IPS-NIHi11 (cell line): ENCODE results near the gene DPY30.
A peak's percentile ranks its signal among the peaks of the same experiment; 100 is the strongest.
"Not testable (repeated sequence)": the region's sequence is repeated elsewhere in the genome, so short reads cannot be mapped to it uniquely, and the experiment has no call there.

Experiments
- DNase-seq: peaks from one replicate; pipeline ENCODE4 v3.0.0; 2012; ENCODE audit warnings: mixed read lengths, low spot score

Gene DPY30

DNA sequence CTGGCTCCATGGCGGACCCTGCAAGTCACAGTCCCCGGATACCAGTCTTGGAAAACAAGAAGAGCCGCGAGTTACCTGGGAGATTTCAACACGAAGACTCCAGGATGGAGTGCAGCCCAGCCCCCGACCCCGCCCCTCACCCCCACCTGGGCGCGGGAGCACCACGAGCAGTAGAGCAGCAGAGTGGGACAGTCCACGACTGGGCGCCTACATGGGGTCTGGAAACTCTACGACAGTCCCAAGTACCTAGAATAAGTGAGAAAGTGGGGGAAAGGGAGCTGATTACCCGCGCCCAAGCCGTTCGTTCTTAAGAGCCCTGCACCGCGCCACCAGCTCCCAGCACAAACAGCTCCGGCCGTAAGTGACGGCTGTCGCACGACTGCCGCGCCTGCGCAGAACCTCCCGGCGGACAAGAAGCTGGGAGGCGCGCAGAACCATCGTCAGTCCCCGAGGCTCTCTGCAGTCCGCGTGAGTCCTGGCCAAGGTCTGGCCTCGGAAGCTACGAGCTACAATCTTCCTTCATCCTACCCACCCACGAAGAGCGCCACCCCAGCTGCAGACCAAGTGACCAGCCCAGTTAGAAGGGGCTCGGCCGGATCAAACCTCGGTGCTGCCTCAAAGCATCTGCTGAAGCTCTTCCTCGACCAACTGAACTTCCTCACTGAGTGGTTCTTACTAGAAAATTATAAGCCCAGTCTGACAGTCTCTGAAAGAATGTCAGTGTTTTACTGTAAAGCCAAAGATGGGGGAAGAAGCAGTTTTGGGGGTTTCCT, at the start of gene DPY30:
Gene DPY30, minus strand, starts transcription at position 359 of the 773 bp plus-strand sequence. Its CDS starts 349 bp downstream, at position 10.
- peak; percentile 92 for DNase-seq

DNA sequence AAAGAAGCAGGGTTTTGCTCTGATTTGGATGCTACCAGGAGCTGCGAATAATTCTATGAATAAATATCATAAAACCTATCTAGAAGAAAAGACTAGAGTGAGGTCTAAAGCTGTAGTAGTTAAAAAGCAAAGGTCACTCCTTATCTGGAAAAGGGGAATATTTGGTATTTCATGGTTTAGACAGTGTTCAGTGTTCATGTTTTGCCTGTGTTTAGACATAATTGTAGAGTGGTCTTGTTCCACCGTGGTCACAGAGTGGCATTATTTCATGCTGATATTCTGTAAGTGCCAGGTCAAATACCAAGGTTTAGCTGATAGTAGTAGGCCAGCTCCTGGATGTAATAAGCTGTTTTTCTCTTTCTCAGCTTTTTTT, 34.5 kb upstream of the DPY30 start:
- DNase-seq, result no peak

DNA sequence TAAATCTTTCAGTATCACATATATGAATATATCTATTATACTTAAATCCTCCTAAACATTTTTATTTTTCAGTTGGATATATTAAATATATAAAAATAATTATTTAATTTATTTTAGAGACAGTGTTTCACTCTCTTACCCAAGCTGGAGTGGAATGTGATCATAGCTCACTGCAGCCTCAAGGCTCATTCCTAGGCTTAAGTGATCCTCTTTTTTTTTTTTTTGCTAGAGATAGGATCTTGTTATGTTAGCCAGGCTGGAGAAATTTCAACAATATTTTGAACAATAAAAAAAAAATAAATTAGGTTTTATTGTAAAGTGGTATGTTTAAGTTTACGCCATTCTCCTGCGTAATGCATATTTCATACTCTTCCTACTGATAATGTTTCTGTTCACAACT, 27.9 kb upstream of the DPY30 start:
- DNase-seq, result no peak

DNA sequence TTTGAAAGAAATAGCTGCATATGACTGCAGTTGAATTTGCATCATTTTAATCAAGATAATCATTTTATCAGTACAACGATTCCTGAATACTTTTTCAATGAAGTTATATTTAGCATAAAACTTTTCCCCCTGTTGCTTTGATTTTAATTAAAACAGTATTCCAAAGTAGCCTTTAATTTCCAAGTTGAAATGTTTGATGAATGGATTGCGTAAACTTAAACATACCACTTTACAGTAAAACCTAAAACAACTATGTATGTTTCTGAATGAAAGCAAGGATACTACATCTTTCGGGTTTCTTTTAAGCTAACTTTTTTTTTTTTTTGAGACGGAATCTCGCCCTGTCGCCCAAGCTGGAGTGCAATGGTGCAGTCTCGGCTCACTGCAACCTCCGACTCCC, 25.1 kb upstream of the DPY30 start:
- no peak for DNase-seq

DNA sequence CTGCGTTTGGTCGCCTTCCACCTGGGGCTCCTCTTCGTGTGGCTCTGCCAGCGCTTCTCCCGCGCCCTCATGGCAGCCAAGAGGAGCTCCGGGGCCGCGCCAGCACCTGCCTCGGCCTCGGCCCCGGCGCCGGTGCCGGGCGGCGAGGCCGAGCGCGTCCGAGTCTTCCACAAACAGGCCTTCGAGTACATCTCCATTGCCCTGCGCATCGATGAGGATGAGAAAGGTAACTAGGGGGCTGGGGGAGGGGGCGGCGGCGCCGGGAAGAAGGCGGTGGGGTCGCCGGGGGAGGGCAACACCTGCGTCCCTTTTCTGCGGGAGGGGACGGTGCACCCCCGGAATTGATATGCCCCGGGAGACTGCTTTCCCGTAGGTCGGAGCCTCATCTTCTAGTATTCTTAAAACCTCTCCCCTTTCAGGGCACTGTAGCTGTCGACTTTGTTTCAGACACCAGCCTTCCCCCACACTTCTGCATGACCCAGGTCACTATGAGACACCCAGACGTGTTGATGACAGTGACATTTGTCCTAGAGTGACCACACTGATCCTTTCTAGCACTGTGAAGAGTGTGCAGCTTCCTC, 24.5 kb upstream of the DPY30 start:
- DNase-seq, result no peak

DNA sequence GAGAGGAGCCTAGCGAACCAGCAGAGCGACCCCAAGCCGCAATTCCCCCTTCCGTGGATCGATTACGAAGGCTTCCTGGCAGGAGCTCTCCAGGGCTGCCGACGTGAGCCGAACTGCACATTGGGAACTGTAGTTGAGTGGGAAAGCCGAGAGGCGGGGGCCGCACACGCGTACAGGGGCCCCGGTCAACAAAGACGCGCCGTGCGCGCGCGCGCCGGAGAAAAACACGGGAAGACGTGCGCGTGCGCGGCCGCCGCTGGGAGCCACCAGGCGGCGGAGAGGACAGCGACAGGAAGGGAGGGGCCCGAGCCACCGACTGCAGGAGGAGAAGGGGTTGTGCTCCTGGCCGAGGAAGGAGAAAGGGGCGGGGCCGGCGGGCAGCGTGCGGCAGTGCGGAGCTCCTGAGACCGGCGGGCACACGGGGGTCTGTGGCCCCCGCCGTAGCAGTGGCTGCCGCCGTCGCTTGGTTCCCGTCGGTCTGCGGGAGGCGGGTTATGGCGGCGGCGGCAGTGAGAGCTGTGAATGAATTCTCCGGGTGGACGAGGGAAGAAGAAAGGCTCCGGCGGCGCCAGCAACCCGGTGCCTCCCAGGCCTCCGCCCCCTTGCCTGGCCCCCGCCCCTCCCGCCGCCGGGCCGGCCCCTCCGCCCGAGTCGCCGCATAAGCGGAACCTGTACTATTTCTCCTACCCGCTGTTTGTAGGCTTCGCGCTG, 23.9 kb upstream of the DPY30 start, which contains the start of gene SPAST:
Gene SPAST, plus strand, starts transcription at position 247 of the 711 bp plus-strand sequence. Its CDS starts 276 bp downstream, at position 523.
- DNase-seq, result peak; percentile 98

DNA sequence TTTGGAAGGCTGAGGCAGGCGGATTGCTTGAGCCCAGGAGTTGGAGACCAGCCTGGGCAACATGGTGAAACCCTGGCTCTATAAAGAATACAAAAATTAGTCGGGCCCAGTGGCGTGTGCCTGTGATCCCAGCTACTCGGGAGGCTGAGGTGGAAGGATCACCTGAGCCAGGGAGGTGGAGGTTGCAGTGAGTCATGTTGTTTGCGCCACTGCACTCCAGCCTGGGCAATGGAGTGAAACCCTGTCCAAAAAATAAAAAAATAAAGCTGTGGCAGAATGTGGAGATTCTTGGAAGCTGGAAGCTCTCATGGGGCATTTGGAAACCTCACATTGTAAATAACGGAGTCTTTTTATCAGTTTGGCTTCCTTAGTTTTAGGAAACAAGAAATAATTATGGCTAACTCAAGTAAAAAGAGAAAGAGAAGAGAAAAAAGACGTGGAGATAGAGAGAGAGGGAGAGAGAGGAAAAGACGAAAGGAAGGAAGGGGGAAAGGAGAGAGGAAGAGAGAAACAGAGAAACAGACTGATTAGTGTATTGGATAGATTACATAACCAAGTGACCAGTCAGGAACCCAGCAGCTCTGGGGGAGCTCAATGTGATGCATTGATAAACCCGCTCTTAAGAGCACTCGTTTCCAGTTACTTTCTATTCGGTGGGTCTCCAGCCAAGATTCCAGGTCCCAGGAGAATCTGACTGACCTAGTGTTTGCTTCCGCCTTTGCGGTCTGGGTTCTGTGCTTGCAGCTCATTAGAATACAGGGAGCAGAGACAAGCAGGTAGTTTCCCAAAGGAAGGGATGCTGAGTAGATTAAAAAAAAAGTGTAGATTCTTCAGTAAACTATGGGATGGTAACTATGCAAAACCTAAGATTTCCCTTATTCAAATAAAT, 22.6 kb upstream of the DPY30 start:
- peak; percentile 29 for DNase-seq

DNA sequence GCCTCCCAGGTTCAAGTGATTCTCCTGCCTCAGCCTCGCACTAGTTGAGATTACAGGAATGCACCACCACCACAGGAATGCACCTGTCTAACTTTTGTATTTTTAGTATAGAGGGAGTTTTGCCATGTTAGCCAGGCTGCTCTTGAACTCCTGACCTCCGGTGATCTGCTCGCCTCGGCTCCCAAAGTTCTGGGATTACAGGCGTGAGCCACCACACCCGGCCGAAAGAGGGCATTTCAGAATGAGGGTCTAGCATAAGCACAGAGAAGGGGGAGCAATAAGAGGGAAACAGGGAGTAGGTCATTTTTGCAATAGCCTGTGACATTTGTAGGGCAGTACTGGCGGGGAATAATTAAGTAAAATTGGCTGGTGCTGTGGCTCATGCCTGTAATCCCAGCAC, 21.8 kb upstream of the DPY30 start:
- no peak for DNase-seq

DNA sequence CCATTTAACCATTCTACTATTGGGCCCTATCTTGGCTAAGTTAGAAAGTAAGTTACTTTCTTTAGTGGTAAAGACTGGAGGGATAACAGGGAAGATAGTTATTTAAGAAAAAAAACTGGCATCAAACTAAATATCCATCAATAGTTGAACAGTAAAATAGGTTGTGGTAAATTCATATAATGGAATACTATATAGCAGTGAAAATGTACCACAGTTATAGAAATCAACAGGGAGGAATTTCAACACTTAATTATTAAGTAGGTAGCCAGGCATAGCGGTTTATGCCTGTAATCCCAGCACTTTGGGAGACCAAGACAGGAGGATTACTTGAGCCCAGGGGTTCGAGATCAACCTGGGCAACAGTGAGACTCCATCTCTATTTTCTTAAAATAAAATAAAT, 20.7 kb upstream of the DPY30 start:
- DNase-seq, result no peak

DNA sequence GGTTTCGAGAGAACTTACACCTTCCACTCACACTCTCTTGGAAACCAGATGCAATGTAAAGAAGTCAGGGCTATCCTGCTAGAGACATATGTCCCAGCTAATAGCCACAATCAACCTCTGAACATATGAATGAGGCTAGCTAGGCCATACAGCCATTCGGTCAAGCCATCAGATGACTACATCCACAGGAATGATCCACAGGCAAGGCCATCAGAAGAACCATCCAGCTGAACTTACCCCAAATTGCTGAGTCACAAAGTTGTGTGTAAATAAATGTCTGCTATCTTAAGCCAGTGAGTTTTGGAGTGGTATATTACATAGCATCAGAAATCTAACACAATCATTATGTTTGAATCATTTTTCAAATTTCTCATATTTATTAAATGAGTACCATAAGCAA, 18.5 kb upstream of the DPY30 start:
- DNase-seq, result no peak

DNA sequence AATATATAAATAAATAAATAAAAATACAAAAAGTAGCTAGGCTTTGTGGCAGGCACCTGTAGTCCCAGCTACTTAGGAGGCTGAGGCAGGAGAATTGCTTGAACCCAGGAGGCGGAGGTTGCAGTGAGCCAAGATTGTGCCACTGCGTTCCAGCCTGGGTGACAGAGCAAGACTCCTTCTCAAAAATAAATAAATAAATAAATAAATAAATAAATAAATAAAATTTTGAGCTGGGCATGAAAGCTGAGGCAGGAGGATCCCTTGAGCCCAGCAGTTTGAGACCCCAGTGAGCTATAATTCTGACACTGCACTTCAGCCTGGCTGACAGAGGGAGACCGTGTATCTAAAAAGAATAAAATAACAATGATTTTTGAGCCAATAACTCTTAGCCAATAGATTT, 15.0 kb upstream of the DPY30 start:
- not testable (repeated sequence) for DNase-seq

DNA sequence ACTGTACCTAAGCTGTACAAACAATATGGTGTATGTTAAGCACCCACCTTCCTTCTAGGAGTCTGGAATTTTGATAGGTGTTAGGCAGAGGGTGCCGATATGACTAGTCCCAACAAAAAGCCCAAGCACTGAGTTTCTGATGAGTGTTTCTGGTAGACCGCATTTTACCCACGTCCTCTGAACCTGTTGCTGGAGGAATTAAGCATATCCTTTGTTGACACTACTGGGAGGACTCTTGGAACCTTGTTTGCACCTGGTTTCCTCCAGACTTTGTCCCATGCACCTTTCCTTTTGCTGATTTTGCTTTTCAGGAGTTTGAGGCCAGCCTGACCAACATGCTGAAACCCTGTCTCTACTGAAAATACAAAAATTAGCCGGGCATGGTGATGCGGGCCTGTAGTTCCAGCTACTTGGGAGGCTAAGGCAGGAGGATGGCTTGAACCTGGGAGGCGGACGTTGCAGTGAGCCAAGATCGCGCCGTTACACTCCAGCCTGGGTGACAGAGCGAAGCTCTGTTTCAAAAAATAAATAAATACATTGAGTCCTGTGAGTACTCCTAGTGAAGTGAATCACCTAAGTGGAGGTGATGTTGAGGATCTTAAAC, 12.3 kb upstream of the DPY30 start:
- no peak for DNase-seq

DNA sequence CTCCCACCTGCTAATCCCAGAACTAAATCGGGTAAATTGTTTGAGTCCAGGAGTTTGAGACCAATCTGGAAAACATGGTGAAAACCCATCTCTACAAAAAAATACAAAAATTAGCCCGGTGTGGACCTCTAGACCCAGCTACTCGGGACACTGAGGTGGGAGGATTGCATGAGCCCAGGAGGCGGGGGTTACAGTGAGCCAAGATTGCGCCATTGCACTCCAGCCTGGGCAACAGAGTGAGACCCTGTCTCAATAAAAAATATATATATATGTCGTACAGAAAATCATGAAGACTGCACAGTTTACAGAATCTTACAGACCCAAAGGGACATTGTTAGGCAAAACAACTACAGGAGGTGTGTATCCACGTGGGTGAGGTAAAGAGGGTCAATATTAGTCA, 4.0 kb upstream of the DPY30 start:
- no peak for DNase-seq

DNA sequence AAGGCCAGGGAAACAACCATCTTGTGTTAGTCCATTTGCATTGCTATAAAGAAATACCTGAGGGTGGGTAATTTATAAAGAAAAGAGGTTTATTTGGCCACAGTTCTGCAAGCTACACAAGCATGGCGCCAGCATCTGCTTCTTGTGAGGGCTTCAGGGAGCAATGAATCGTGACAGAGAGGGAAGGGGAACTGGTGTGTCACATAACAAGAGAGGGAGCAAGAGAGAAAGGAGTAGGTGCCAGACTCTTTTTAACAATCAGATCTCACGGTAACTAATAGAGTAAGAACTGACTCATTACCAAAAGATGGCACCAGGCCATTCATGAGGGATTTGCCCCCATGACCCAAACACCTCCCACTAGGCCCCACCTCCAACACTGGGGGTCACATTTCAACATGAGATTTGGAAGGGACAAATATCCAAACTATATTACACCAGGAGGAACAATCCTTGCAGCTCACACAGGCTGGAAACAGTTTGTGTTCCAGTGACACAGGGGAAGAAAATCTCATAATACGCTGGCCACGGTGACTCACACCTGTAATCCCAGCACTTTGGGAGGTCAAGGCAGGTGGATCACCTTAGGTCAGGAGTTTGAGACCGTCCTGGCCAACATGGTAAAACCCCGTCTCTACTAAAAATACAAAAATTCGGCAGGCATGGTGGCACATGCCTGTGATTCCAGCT, 5.3 kb downstream of the DPY30 start:
- DNase-seq, result not testable (repeated sequence)

DNA sequence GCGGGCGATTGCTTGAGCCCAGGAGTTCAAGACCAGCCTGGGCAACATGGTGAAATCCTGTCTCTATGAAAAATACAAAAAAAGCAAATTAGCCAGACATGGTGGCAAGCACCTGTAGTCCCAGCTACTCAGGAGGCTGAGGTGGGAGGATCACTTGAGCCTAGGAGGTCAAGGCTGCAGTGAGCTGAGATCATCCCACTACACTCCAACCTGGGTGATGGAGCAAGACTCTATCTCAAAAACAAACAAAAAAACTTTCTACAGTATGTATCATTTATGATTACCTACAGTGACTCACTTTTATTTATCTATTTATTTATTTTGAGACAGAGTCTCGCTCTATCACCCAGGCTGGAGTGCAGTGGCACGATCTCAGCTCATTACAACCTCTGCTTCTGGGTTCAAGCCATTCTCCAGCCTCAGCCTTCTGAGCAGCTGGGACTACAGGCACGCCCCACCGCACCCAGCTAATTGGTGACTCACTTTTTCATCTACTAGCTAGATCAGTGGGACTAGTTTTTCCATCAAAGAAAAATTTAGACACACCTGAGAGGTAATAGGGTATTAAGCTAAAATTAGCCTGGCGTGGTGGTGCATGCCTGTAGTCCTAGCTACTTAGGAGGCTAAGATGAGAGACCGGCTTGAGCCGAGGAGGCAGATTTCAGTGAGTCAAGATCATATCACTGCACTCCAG, 20.7 kb downstream of the DPY30 start:
- not testable (repeated sequence) for DNase-seq

DNA sequence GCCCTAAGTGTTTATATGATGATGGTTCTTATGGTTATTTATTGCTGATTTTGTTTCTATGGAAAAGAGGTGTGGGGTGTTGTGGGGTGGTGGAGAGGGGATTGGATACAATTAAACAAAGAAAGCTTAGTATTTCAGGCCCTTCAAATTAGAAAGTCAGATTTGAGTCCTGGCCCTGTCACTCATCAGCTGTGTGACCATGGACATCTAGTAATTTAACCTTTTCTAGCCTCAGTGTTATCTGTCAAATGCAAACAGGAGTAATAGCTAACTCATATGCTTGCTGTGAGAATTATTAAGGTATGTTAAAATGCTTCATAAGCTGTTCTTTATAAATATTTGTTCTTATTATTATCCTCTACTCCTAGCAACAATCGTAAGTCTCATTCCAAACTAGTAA, 26.7 kb downstream of the DPY30 start:
- no peak for DNase-seq

DNA sequence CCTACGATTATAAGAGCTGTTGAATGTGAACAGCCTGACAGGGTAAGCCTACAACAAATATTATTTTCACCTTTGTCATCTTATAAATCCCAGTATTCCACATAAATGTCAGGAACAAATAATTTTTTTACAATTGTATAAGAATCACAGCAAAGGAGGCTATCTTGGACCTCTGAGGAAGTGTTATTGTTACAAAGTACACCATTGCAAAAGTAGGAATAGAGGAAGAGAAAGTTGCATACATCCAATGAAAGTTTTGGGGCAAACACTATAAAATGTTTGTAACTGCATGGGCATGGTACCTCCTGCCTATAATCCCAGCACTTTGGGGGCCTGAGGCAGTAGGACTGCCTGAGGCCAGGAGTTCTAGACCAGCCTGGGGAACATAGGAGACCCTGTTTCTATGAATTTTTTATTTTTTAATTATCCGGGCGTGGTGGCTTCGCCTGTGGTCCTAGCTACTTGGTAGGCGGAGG, 28.1 kb downstream of the DPY30 start:
- DNase-seq, result no peak

DNA sequence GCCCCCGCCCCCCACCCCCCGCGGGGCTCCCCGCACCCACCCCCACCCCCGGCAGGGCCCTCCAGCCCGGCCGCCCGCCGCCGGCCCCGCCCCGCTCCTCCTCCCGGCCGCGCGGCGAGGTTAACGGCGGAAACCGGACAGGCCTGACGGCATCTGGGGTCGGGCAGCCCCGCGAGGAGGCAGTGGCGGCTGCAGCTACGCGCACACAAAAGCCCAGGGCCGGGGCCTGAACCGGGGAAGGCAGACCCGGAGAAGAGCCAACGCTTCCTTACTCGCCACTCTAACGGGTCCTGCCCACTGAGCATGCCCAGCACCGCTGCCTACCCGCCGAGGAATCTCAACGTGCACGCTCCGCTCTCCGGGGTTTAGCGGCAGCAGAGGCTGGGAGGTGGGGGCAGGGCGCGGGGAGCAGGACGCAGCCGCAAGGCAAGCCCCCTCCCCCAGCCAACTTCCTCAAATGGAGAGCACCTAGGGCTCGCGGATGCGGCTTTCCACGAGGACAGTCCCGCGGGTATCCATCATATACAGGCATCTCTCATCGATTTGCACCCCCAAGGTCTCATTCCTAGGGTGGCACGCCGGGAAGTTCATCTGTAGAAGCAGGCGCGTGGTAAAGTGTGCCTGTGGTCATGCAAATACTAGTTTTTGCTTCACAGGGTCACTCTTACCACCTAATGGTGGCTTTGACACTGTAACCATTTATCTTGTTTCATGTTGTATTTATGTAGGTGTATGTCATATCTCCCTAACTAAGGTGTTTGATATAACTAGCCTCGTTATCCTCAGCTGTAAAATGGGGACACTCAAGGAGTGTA, 28.7 kb downstream of the DPY30 start, which contains the start of gene MEMO1:
Gene MEMO1, minus strand, starts transcription at position 339 of the 815 bp plus-strand sequence. CDS start 761 bp downstream, outside the sequence.
- DNase-seq, result peak; percentile 94

DNA sequence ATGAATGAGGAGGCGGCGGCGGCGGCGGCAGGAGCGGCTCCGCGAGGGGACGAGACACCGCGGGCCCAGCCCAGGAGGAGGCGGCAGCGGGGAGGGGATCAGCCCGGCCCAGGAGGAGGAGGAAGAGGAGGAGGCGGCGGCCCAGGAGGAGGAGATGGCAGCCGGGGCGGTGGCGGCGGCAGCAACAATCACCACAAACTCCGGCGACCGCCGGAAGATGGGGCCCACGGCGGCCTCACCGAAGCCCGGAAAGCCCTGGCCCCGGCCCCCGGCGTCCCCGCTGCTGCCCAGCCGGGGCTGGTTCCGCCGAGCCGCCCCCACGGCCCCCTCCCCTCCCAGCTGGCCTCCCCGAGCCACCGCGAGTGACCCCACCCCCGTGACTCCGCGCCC, 29.3 kb downstream of the DPY30 start:
- DNase-seq, result peak; percentile 26
